SK-N-SH (cell line): ENCODE results near the gene EPHA3. TPM values are rescaled to one million over a fixed set of nuclear protein-coding genes. Genes with fewer than 3 reads are reported as not detected.

ENCODE experiments used
- CTCF ChIA-PET: fragments of 300-600, 350-600 bp; formaldehyde crosslinking; extraction: SDS; loops from one replicate; lab custom pipeline; 2021; lab: Yijun Ruan, JAX
- POLR2A ChIA-PET: fragments of 350-600 bp; sonication (Branson Sonifier 250); formaldehyde crosslinking; extraction: SDS; loops from one replicate; lab custom pipeline; 2020; ENCODE audit warnings: antibody characterized with exemption, inconsistent platforms; lab: Yijun Ruan, JAX
- DNase-seq: peaks from one replicate; pipeline ENCODE4 v3.0.0; 2012
- H2AFZ ChIP-seq: fragments of 200-600 bp; sonication (generic); 2 replicates; pipeline ENCODE4 v1.8.1; 2016; ENCODE audit warnings: antibody characterized with exemption, mild to moderate bottlenecking, low read depth
- H3F3A ChIP-seq: fragments of 200-600 bp; sonication (generic); replicated peaks from 2 replicates; pipeline ENCODE3; 2016; ENCODE audit warnings: antibody characterized with exemption, mild to moderate bottlenecking; ENCODE audit not compliant: insufficient read depth
- H3K27ac ChIP-seq, 2 experiments: fragments of 200-500 bp in 1 of 2; fragments of 200-600 bp in 1 of 2; sonication (Bioruptor generic) in 1 of 2; sonication (generic), shearing (Covaris generic) in 1 of 2; 2 replicates each; pipeline versions ENCODE4 v1.5.1 to v1.6.1; 2014 to 2016; ENCODE audit warnings: low read depth in 2 of 2, inconsistent platforms in 1 of 2, low read length in 1 of 2, mild to moderate bottlenecking in 1 of 2, mixed read lengths in 1 of 2
- H3K27me3 ChIP-seq: fragments of 200-600 bp; sonication (generic), shearing (Covaris generic); 2 replicates; pipeline ENCODE4 v1.6.1; 2016; ENCODE audit warnings: mixed run types; ENCODE audit not compliant: insufficient read depth
- H3K36me3 ChIP-seq, 2 experiments: fragments of 200-500 bp in 1 of 2; fragments of 200-600 bp in 1 of 2; sonication (Bioruptor generic) in 1 of 2; sonication (generic) in 1 of 2; replicated peaks in 1 of 2; 2 replicates each; pipeline versions ENCODE3 to v1.5.1; 2014 to 2016; ENCODE audit warnings: low read length in 1 of 2, mild to moderate bottlenecking in 1 of 2; ENCODE audit not compliant: insufficient read depth in 2 of 2, control insufficient read depth in 1 of 2
- H3K4me1 ChIP-seq, 2 experiments: fragments of 200-500 bp in 1 of 2; fragments of 200-600 bp in 1 of 2; sonication (Bioruptor generic) in 1 of 2; sonication (generic), shearing (Covaris generic) in 1 of 2; 2 replicates each; pipeline versions ENCODE4 v1.5.1 to v1.6.1; 2014 to 2016; ENCODE audit warnings: low read depth in 1 of 2, low read length in 1 of 2, mixed run types in 1 of 2; ENCODE audit not compliant: insufficient read depth in 2 of 2, control insufficient read depth in 1 of 2
- H3K4me2 ChIP-seq: fragments of 200-600 bp; sonication (generic), shearing (Covaris generic); 2 replicates; pipeline ENCODE4 v1.6.1; 2017; ENCODE audit warnings: mixed run types
- H3K4me3 ChIP-seq, 2 experiments: fragments of 200-500 bp in 1 of 2; fragments of 200-600 bp in 1 of 2; sonication (Bioruptor generic) in 1 of 2; sonication (generic), shearing (Covaris generic) in 1 of 2; 2 replicates each; pipeline versions ENCODE4 v1.5.1 to v1.8.1; 2014 to 2016; ENCODE audit warnings: low read depth in 2 of 2, inconsistent platforms in 1 of 2, low read length in 1 of 2, mild to moderate bottlenecking in 1 of 2, mixed read lengths in 1 of 2, moderate library complexity in 1 of 2
- H3K79me2 ChIP-seq: fragments of 200-600 bp; sonication (generic); 2 replicates; pipeline ENCODE4 v1.8.1; 2017; ENCODE audit warnings: mild to moderate bottlenecking; ENCODE audit not compliant: insufficient read depth
- H3K9ac ChIP-seq: fragments of 200-600 bp; sonication (generic); 2 replicates; pipeline ENCODE4 v1.6.1; 2017; ENCODE audit warnings: mixed run types
- H3K9me2 ChIP-seq: fragments of 200-600 bp; sonication (generic); 2 replicates; pipeline ENCODE4 v1.6.1; 2017; ENCODE audit warnings: mixed run types
- H3K9me3 ChIP-seq: fragments of 200-600 bp; sonication (generic); 2 replicates; pipeline ENCODE4 v1.6.1; 2017; ENCODE audit warnings: mixed run types, mild to moderate bottlenecking, moderate library complexity
- H4K20me1 ChIP-seq: fragments of 200-600 bp; sonication (generic); 2 replicates; pipeline ENCODE4 v1.6.1; 2017; ENCODE audit warnings: mild to moderate bottlenecking, mixed run types; ENCODE audit not compliant: insufficient read depth
- EP300 ChIP-seq, 2 experiments: IDR thresholded peaks; 2 replicates each; pipeline versions ENCODE4 v1.4.0 to v1.6.1; 2012; ENCODE audit warnings: borderline replicate concordance in 1 of 2, low read depth in 1 of 2, low read length in 1 of 2
- EZH2phosphoT487 ChIP-seq: fragments of 200-600 bp; sonication (generic); IDR thresholded peaks from 2 replicates; pipeline ENCODE4 v1.6.1; 2017; ENCODE audit warnings: low read depth, mixed run types, mild to moderate bottlenecking, antibody characterized with exemption, moderate library complexity, borderline replicate concordance
- FOXM1 ChIP-seq: IDR thresholded peaks from 2 replicates; pipeline ENCODE4 v1.4.0; 2012; ENCODE audit warnings: low read depth, mild to moderate bottlenecking
- NFIC ChIP-seq: IDR thresholded peaks from 2 replicates; pipeline ENCODE4 v1.4.0; 2012; ENCODE audit warnings: borderline replicate concordance
- NRF1 ChIP-seq: IDR thresholded peaks from 2 replicates; pipeline ENCODE4 v1.6.1; 2012; ENCODE audit warnings: low read depth, mild to moderate bottlenecking, low read length
- RCOR1 ChIP-seq: fragments of 150-350 bp; IDR thresholded peaks from 2 replicates; pipeline ENCODE4 v1.6.1; 2017; ENCODE audit warnings: antibody characterized with exemption, low read length
- RFX5 ChIP-seq: IDR thresholded peaks from 2 replicates; pipeline ENCODE4 v1.6.1; 2012; ENCODE audit warnings: mild to moderate bottlenecking, improper control_type of control experiment, low read length
- RXRA ChIP-seq: IDR thresholded peaks from 2 replicates; pipeline ENCODE4 v1.4.0; 2012; ENCODE audit warnings: low read depth, mild to moderate bottlenecking, borderline replicate concordance
- SIN3A ChIP-seq: IDR thresholded peaks from 2 replicates; pipeline ENCODE4 v1.6.1; 2012; ENCODE audit warnings: low read depth, mild to moderate bottlenecking, low read length, moderate library complexity, borderline replicate concordance
- SMC3 ChIP-seq: IDR thresholded peaks from 2 replicates; pipeline ENCODE4 v1.6.1; 2012; ENCODE audit warnings: low read depth, low read length, improper control_type of control experiment
- TAF1 ChIP-seq: IDR thresholded peaks from 2 replicates; pipeline ENCODE4 v1.6.1; 2012; ENCODE audit warnings: low read depth, mild to moderate bottlenecking, low read length, moderate library complexity, borderline replicate concordance
- TCF12 ChIP-seq: IDR thresholded peaks from 2 replicates; pipeline ENCODE4 v1.4.0; 2012
- WGBS: methylation state at CpG from one replicate; pipeline ENCODE4 v1.1.6; 2017; ENCODE audit warnings: low lambda C conversion rate; 5-methylcytosine and 5-hydroxymethylcytosine counted together
- polyA plus RNA-seq, 3 experiments: library from polyadenylated mRNA; depleted of rRNA; stranded (reverse); fragments of >200 nt; gene quantifications; 2 replicates each; pipeline ENCODE4 v1.2.3, GENCODE V29; 2012
- TF ChIP-seq, protein P1 (sequence below): fragments of 150-350 bp; IDR thresholded peaks from 2 replicates; pipeline ENCODE4 v1.6.1; 2016; ENCODE audit warnings: mild to moderate bottlenecking, low read depth, low read length
- TF ChIP-seq, protein P2 (sequence below): IDR thresholded peaks from 2 replicates; pipeline ENCODE4 v1.6.1; 2012; ENCODE audit warnings: mild to moderate bottlenecking, low read depth, low read length, moderate library complexity

Gene EPHA3
- polyA plus RNA-seq, 1 of the 3 experiments (the other 2 are of a cell fraction) = not detected

DNA sequence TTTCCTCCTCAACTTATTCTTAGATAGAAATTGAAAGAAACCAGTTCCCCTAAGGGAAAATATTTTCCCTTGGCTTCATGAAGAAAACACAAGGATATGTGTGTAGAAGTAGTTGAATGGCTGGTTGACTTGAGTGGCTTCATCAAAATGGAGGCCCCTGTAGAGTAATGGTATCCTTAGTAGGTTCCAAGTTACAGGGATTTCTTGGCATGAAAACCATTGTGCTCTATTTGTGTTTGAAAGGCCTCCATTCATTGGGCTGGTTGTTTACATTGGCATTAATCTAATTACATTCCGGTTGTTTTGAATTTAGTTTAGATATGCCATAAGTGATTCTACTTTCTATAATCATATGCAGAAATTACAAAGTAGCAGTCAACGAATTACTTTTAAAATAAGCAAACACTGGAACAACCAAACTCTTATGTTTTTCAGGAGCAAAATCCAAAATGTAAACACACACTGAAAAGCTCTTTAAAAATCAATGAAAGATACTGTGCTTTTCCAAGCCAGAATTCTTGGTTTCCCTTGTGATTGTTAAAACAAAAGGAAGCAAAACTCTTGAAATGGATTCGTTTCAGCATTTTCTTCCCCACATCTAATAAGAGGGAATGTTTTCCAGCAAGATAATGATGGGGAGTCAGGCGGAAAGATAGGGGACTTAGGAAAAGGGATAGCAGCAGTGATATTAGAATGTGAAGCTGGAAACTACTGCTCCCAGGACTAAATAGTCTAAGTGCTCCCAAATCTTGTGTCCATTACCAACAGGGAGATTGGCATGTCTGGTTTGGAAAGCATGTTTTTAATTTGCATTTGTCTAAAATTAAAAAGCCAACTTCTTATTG lies 77.0 kb downstream of the EPHA3 start:
- Histone ChIP-seq H3K4me3 (no peak overlapping the region), H3F3A (no peaks in the 10 kb centered on the region), H3K9ac (no peak overlapping the region), H3K36me3 (no peaks in the 10 kb centered on the region), H3K79me2 (no peaks in the 10 kb centered on the region), H4K20me1 (no peaks in the 10 kb centered on the region), H3K27me3 (no peaks in the 10 kb centered on the region), H3K9me3 (no peaks in the 10 kb centered on the region; the same call in 1 of the 2 replicates), H3K4me2 (no peak overlapping the region), H2AFZ (no peak overlapping the region), H3K4me1 (no peaks in the 10 kb centered on the region; a peak in 1 of 4 replicates), H3K27ac (no peak overlapping the region), H3K9me2 (no peaks in the 10 kb centered on the region)
- DNase-seq = no peak
- no peak for TF ChIP-seq FOXM1
- TF ChIP-seq TAF1 = no peak
- CTCF ChIA-PET = no interaction called here
- POLR2A ChIA-PET = no interaction called here
- WGBS = 3% methylated on average over 4 of the region's 4 CpGs

DNA sequence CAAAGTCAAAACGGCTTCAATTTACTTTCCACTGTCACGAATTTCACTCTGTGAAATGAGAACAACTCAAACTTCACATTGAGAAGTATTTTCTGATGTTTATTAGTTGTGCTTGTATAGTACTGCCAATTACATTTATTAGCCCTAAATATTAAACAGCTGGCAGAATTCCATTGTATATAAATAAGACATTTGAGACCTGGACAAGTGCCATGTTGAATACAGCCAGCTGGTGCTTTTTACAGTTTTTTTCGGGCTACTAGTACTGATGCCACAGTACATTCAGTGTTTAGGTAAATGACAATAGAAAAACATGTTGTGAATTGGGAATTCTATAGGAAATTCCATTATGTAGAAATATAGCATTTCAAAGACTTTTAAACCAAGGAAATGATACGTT lies 79.0 kb downstream of the EPHA3 start:
- under 1% methylated on average over 4 of the region's 4 CpGs for WGBS
- POLR2A ChIA-PET = no interaction called here

More for the DNA sequence above, 79.0 kb downstream of the EPHA3 start:
- Histone ChIP-seq H2AFZ (no peak overlapping the region), H3K27me3 (no peaks in the 10 kb centered on the region), H3K4me1 (no peaks in the 10 kb centered on the region; a peak in 1 of 4 replicates), H3F3A (no peaks in the 10 kb centered on the region), H3K36me3 (no peaks in the 10 kb centered on the region), H3K27ac (no peak overlapping the region), H3K79me2 (no peaks in the 10 kb centered on the region), H3K4me2 (no peak overlapping the region), H3K4me3 (no peak overlapping the region)
- no peak for DNase-seq
- TF ChIP-seq TCF12 (no peak), TAF1 (no peak), EZH2phosphoT487 (no peak), SMC3 (no peak), RFX5 (no peak), SIN3A (no peak), NFIC (no peak), EP300 (IDR thresholded peaks at IDR 0.05; ENCODE audit: borderline replicate concordance in 1 of 2, low read depth in 1 of 2, low read length in 1 of 2) (no peak), RCOR1 (no peak), RXRA (no peak), NRF1 (no peak)
- TF ChIP-seq, protein P1, sequence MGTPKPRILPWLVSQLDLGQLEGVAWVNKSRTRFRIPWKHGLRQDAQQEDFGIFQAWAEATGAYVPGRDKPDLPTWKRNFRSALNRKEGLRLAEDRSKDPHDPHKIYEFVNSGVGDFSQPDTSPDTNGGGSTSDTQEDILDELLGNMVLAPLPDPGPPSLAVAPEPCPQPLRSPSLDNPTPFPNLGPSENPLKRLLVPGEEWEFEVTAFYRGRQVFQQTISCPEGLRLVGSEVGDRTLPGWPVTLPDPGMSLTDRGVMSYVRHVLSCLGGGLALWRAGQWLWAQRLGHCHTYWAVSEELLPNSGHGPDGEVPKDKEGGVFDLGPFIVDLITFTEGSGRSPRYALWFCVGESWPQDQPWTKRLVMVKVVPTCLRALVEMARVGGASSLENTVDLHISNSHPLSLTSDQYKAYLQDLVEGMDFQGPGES = no peak
- TF ChIP-seq, protein P2, sequence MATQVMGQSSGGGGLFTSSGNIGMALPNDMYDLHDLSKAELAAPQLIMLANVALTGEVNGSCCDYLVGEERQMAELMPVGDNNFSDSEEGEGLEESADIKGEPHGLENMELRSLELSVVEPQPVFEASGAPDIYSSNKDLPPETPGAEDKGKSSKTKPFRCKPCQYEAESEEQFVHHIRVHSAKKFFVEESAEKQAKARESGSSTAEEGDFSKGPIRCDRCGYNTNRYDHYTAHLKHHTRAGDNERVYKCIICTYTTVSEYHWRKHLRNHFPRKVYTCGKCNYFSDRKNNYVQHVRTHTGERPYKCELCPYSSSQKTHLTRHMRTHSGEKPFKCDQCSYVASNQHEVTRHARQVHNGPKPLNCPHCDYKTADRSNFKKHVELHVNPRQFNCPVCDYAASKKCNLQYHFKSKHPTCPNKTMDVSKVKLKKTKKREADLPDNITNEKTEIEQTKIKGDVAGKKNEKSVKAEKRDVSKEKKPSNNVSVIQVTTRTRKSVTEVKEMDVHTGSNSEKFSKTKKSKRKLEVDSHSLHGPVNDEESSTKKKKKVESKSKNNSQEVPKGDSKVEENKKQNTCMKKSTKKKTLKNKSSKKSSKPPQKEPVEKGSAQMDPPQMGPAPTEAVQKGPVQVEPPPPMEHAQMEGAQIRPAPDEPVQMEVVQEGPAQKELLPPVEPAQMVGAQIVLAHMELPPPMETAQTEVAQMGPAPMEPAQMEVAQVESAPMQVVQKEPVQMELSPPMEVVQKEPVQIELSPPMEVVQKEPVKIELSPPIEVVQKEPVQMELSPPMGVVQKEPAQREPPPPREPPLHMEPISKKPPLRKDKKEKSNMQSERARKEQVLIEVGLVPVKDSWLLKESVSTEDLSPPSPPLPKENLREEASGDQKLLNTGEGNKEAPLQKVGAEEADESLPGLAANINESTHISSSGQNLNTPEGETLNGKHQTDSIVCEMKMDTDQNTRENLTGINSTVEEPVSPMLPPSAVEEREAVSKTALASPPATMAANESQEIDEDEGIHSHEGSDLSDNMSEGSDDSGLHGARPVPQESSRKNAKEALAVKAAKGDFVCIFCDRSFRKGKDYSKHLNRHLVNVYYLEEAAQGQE = no peak
- TF ChIP-seq, all 33 proteins: peak for 0
- no peaks in the 10 kb centered on the region for H3K9me2 ChIP-seq
- H4K20me1 ChIP-seq = no peaks in the 10 kb centered on the region
- CTCF ChIA-PET = no interaction called here
- no peaks in the 10 kb centered on the region; the same call in 1 of the 2 replicates for H3K9me3 ChIP-seq
- H3K9ac ChIP-seq = no peak overlapping the region
